GM21528 (cell line): ENCODE measurements around the gene NIPAL4.

Experiments used
- ATAC-seq: cut with Tn5 transposase; IDR thresholded peaks from one replicate; pipeline ENCODE4 v1.9.1; 2021; ENCODE audit warnings: mild to moderate bottlenecking, moderate library complexity; ENCODE audit not compliant: unreplicated experiment, low FRiP score

The NIPAL4 gene

GRCh38 chr5:157460921-157461792 is 1.1 kb downstream of the NIPAL4 start:
- ATAC-seq = no peak

GRCh38 chr5:157463081-157463480 is 3.1 kb downstream of the NIPAL4 start:
- no peak for ATAC-seq

- ATAC-seq = no peak
Measured at GRCh38 chr5:157463621-157464518, 3.9 kb downstream of the NIPAL4 start.

GRCh38 chr5:157464519-157465171 is 4.6 kb downstream of the NIPAL4 start:
- peak; percentile 83 for ATAC-seq

GRCh38 chr5:157468293-157468965 is 8.4 kb downstream of the NIPAL4 start:
- no peak for ATAC-seq

- ATAC-seq = no peak
Measured at GRCh38 chr5:157469073-157469472, 9.1 kb downstream of the NIPAL4 start.

- no peak for ATAC-seq
Measured at GRCh38 chr5:157469687-157470086, 9.7 kb downstream of the NIPAL4 start.

GRCh38 chr5:157470631-157471030 is 10.6 kb downstream of the NIPAL4 start:
- ATAC-seq = no peak

GRCh38 chr5:157471709-157472108 is 11.7 kb downstream of the NIPAL4 start:
- ATAC-seq = no peak

- no peak for ATAC-seq
Measured at GRCh38 chr5:157473383-157474320, 13.6 kb downstream of the NIPAL4 start.

GRCh38 chr5:157475432-157475831 is 15.4 kb downstream of the NIPAL4 start:
- no peak for ATAC-seq

- ATAC-seq = no peak
Measured at GRCh38 chr5:157476702-157477408, 16.8 kb downstream of the NIPAL4 start.

- no peak for ATAC-seq
Measured at GRCh38 chr5:157477814-157478494, 17.9 kb downstream of the NIPAL4 start.

- no peak for ATAC-seq
Measured at GRCh38 chr5:157478726-157479125, 18.7 kb downstream of the NIPAL4 start.

GRCh38 chr5:157479166-157479565 is 19.2 kb downstream of the NIPAL4 start:
- ATAC-seq = no peak

- no peak for ATAC-seq
Measured at GRCh38 chr5:157479612-157480510, 19.8 kb downstream of the NIPAL4 start.

GRCh38 chr5:157481265-157481664 is 21.3 kb downstream of the NIPAL4 start:
- ATAC-seq = no peak
